RWPE2 (cell line): ENCODE results near the gene PIK3CD.

Experiments
- ATAC-seq: fragments of 200-7000 bp; cut with Tn5 transposase; 3 replicates; pipeline ENCODE4 v1.9.1; 2021; ENCODE audit warnings: low read depth
- DNase-seq: peaks from one replicate; pipeline ENCODE4 v3.0.0-alpha.2; 2020; ENCODE audit warnings: low spot score
- H3K27ac ChIP-seq: fragments of 450-650 bp; 2 replicates; pipeline ENCODE4 v1.5.1; 2017; ENCODE audit warnings: mild to moderate bottlenecking; ENCODE audit not compliant: poor library complexity, severe bottlenecking
- H3K27me3 ChIP-seq: fragments of 250-450 bp; sonication (Bioruptor Pico); 2 replicates; pipeline ENCODE4 v1.5.1; 2021; ENCODE audit warnings: mild to moderate bottlenecking, moderate library complexity; ENCODE audit not compliant: insufficient read depth, poor library complexity, severe bottlenecking
- H3K36me3 ChIP-seq: fragments of 250-450 bp; sonication (Bioruptor Pico); 2 replicates; pipeline ENCODE4 v1.5.1; 2020; ENCODE audit warnings: low read depth, mild to moderate bottlenecking, moderate library complexity
- H3K4me1 ChIP-seq: fragments of 250-450 bp; sonication (Bioruptor Pico); 2 replicates; pipeline ENCODE4 v1.5.1; 2021; ENCODE audit warnings: mild to moderate bottlenecking, moderate library complexity; ENCODE audit not compliant: insufficient read depth, poor library complexity, severe bottlenecking
- H3K4me3 ChIP-seq: fragments of 250-450 bp; sonication (Bioruptor Pico); 2 replicates; pipeline ENCODE4 v1.5.1; 2021; ENCODE audit warnings: mild to moderate bottlenecking, moderate library complexity; ENCODE audit not compliant: severe bottlenecking
- H3K9me3 ChIP-seq: fragments of 250-450 bp; sonication (Bioruptor Pico); 2 replicates; pipeline ENCODE4 v1.5.1; 2021; ENCODE audit warnings: mild to moderate bottlenecking, moderate library complexity; ENCODE audit not compliant: severe bottlenecking
- TF ChIP-seq, protein P1 (sequence below): fragments of 450-650 bp; IDR thresholded peaks from one replicate; pipeline ENCODE4 v1.5.1; 2017; ENCODE audit warnings: mild to moderate bottlenecking, moderate library complexity; ENCODE audit not compliant: poor library complexity, severe bottlenecking

Gene PIK3CD

GRCh38 chr1:9715536-9716226 is 64.2 kb downstream of the PIK3CD start:
- TF ChIP-seq, protein P1, sequence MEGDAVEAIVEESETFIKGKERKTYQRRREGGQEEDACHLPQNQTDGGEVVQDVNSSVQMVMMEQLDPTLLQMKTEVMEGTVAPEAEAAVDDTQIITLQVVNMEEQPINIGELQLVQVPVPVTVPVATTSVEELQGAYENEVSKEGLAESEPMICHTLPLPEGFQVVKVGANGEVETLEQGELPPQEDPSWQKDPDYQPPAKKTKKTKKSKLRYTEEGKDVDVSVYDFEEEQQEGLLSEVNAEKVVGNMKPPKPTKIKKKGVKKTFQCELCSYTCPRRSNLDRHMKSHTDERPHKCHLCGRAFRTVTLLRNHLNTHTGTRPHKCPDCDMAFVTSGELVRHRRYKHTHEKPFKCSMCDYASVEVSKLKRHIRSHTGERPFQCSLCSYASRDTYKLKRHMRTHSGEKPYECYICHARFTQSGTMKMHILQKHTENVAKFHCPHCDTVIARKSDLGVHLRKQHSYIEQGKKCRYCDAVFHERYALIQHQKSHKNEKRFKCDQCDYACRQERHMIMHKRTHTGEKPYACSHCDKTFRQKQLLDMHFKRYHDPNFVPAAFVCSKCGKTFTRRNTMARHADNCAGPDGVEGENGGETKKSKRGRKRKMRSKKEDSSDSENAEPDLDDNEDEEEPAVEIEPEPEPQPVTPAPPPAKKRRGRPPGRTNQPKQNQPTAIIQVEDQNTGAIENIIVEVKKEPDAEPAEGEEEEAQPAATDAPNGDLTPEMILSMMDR, result no peak
- DNase-seq, result no peak
- Histone ChIP-seq H3K9me3 (no peaks in the 10 kb centered on the region), H3K4me3 (no peak overlapping the region), H3K36me3 (peaks cover 21% of the 10 kb centered on the region), H3K4me1 (no peaks in the 10 kb centered on the region), H3K27me3 (no peaks in the 10 kb centered on the region), H3K27ac (no peak overlapping the region)
- ATAC-seq, result no peak

DNA sequence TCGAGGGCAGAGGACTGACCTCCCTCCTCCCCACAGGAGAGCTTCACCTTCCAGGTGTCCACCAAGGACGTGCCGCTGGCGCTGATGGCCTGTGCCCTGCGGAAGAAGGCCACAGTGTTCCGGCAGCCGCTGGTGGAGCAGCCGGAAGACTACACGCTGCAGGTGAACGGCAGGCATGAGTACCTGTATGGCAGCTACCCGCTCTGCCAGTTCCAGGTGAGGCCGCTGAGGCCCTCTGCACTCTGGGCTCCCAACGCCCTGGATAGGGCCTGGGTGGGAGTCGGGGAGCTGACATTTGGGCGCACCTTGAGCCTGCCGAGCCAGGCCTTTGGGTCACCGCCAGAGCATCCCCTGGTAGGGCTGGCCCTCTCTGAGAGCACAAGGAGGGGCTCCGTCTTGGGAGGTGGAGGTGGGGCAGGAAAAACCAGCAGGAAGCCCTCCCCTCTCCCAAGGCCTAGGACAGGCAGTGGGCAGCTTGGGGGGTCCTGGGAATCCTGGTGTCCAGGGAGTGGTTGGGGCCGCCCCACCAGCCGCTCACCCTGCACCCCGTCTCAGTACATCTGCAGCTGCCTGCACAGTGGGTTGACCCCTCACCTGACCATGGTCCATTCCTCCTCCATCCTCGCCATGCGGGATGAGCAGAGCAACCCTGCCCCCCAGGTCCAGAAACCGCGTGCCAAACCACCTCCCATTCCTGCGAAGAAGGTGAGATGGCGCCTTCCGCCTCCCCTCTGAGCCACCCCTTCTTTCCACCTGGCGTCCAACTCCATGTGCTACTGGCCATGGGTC is 65.1 kb downstream of the PIK3CD start:
- TF ChIP-seq, protein P1, result no peak
- Histone ChIP-seq H3K27ac (no peak overlapping the region), H3K4me1 (no peaks in the 10 kb centered on the region), H3K36me3 (peaks cover 16% of the 10 kb centered on the region), H3K9me3 (no peaks in the 10 kb centered on the region), H3K27me3 (no peaks in the 10 kb centered on the region), H3K4me3 (no peak overlapping the region)
- ATAC-seq, result no peak
- no peak for DNase-seq

DNA sequence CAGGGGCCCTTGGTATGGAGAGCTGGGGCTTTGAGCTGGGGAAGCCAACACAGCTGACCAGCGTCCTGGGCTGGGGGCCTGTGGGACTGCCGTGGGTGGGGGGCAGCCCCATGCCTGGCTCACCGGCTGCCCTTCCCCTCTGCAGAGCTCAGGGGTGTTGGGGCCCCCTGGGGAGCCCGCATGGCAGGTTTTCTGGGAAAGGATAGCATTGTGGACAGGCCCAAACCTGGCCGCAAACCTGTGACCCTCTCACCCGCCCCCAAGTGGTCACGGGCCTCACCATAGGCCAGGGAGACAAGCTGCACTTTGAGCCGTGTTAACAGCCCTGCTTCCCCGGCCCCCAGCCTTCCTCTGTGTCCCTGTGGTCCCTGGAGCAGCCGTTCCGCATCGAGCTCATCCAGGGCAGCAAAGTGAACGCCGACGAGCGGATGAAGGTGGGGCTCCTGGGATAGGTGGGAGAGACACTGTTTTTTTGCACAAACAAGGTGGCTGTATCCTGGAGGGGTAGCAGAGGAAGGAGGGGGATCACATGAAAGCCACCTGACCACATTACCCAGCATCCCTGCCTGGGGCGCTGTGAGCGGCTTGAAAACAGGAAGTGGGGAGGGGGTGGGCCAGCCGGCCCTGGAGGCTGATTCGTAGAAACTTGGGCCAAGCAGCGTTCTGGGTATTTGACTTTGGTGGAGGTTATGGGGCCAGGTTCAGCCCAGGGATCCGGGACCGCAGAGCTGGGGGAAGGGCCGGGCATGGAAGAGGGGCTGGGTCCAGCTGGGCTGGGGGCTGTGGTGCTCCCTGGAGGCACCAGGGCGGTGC is 65.9 kb downstream of the PIK3CD start:
- peaks cover 18% of the 10 kb centered on the region for H3K36me3 ChIP-seq
- ATAC-seq (no peak), DNase-seq (no peak)
- no peaks in the 10 kb centered on the region for H3K27me3 ChIP-seq
- TF ChIP-seq, protein P1, result no peak
- no peak overlapping the region for H3K27ac ChIP-seq
- no peaks in the 10 kb centered on the region for H3K4me1 ChIP-seq
- H3K4me3 ChIP-seq, result no peak overlapping the region
- H3K9me3 ChIP-seq, result no peaks in the 10 kb centered on the region

DNA sequence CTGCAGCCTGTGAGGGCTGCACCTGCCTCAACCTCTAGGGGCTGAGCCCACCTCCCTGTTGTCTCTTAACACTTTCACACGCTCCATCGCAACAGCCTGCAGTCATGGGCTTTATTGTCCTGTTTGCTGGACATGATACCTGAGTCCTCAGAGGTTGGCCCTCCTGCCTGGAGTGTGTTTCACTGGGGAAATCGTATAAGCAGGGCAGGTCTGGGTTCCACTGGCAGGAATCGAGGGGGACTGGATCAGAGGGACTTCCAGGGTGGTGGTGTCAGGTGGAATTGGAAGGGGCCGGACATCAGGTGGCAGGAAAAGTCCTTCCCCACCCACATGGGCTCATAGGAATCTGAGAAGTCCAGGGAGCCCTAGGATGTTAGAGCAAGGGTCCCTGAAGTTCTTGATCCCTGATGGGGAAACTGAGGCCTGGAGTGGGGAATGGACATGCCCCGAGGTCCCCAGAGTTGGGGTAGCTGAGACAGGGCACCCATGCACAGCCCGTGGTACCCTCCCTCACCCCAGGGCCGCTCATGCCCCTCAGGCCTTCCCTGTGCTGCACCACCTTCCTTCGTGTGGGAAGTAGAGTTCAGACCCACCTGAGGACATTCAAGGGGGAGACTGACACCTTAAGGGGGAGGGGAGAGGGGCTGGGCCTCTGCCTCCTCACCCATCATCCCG is 66.6 kb downstream of the PIK3CD start:
- no peaks in the 10 kb centered on the region for H3K9me3 ChIP-seq
- ATAC-seq (no peak), DNase-seq (no peak)
- no peaks in the 10 kb centered on the region for H3K27me3 ChIP-seq
- no peak overlapping the region for H3K4me3 ChIP-seq
- H3K27ac ChIP-seq, result no peak overlapping the region
- no peaks in the 10 kb centered on the region for H3K4me1 ChIP-seq
- H3K36me3 ChIP-seq, result peaks cover 24% of the 10 kb centered on the region
- TF ChIP-seq, protein P1, result no peak
